ENCODE measurements around the gene NRG3. TPM values are rescaled to one million over a fixed set of nuclear protein-coding genes. Genes with fewer than 3 reads are reported as not detected.

The NRG3 gene
- total and polyA plus RNA-seq, 12 donors: 0.03 to 0.73 (median 0.13) TPM; not detected in 5

DNA sequence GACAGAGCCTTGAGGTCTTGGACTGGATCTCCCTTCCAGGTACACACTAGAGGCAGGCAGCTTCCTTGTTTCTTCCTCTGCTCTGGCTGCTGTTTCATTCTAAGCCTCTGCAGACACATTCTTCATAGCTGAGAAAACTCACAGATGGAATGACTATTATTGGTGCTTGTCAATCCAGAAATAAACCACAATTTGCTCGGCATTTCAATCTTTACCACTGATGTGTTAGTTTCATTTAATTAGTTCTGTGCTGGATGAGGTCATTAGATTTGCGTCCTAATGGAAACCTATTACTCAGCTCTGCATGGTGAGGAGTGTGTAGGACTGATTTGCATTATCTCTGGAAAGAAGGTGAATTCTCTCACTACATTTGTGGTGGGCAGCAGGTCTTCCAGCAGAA lies 392.5 kb downstream of the NRG3 start:
- no peaks in the 10 kb centered on the region for H3K36me3 ChIP-seq
- H3K4me1 ChIP-seq: no peaks in the 10 kb centered on the region
- WGBS, 2 donors: 70 to 80% methylated on average over 2 of the region's 2 CpGs
- no peak overlapping the region for H3K4me3 ChIP-seq
- DNase-seq (no peak), ATAC-seq (no peak)
- no peak for TF ChIP-seq CTCF (IDR thresholded peaks at IDR 0.05)
- H3K27ac ChIP-seq: no peak overlapping the region
- intact Hi-C loops (cut with DNase I): no loop called here
- H3K27me3 ChIP-seq: no peaks in the 10 kb centered on the region
- no peaks in the 10 kb centered on the region for H3K9me3 ChIP-seq

DNA sequence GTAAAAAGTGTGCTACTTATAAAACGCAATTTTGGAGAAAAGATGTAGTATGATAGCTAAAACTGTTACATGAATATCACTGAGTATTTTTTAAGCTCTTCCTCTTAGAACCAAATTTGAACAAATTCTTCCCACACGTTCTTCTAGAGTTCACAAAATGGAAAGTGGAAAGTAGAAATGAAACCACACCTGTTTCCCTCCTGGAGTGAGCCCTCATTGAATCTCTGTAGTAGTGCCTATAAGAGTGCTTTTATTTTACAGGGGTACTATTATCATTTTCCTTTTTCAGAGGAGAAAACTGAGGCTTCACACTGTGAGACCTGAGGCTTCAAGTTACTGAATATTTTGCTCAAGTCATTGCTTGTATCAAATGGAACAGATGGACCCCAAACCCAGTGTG lies 393.0 kb downstream of the NRG3 start:
- Histone ChIP-seq H3K27me3 (no peaks in the 10 kb centered on the region), H3K9me3 (no peaks in the 10 kb centered on the region), H3K4me1 (no peaks in the 10 kb centered on the region), H3K27ac (no peak overlapping the region), H3K4me3 (no peak overlapping the region), H3K36me3 (no peaks in the 10 kb centered on the region)
- intact Hi-C loops (cut with DNase I): no loop called here
- no peak for TF ChIP-seq CTCF (IDR thresholded peaks at IDR 0.05)
- DNase-seq (no peak), ATAC-seq (no peak)
- WGBS, 2 donors: 75 to 85% methylated on average over 2 of the region's 2 CpGs

DNA sequence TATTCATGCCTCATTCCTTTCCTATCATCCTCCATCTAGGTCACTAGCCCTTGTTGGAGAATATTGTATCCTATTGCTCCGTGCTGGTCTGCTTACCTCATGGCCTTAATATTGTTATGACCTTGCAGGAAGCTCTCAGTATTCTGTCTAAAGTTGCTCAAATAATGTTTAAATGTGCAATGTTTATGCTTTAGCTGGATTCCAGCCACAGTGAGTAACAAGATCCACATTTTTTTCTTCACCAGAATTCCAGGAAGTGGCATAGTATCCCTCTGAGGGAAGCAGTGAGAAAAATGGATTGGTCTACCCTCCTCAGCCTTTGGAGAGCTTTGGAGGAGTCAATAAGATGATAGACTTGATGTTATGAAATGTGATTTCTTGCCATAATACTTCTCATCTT lies 402.6 kb downstream of the NRG3 start:
- Histone ChIP-seq H3K4me1 (no peaks in the 10 kb centered on the region), H3K36me3 (no peaks in the 10 kb centered on the region), H3K27me3 (no peaks in the 10 kb centered on the region), H3K4me3 (no peak overlapping the region), H3K27ac (no peak overlapping the region), H3K9me3 (no peaks in the 10 kb centered on the region)
- ATAC-seq (no peak), DNase-seq (no peak)
- intact Hi-C loops (cut with DNase I): no loop called here
- no peak for TF ChIP-seq CTCF (IDR thresholded peaks at IDR 0.05)
- 75 to 78% methylated on average over 1 of the region's 1 CpG for WGBS, 2 donors

GRCh38 chr10:82278401-82279182 lies 403.6 kb downstream of the NRG3 start:
- TF ChIP-seq CTCF (IDR thresholded peaks at IDR 0.05): no peak
- ATAC-seq (no peak), DNase-seq (no peak)
- Histone ChIP-seq H3K9me3 (no peaks in the 10 kb centered on the region), H3K4me3 (no peak overlapping the region), H3K27me3 (no peaks in the 10 kb centered on the region), H3K4me1 (no peaks in the 10 kb centered on the region), H3K36me3 (no peaks in the 10 kb centered on the region), H3K27ac (no peak overlapping the region)
- intact Hi-C loops (cut with DNase I): no loop called here
- WGBS, 2 donors: 79 to 82% methylated on average over 10 of the region's 10 CpGs

Measured in heart right ventricle (tissue), 16 donors.